ENCODE results near the gene CFAP74. TPM values are rescaled to one million over a fixed set of nuclear protein-coding genes. Genes with fewer than 3 reads are reported as not detected.

CFAP74 gene
- total RNA-seq, 1 donor from 2014 or later: not detected

DNA sequence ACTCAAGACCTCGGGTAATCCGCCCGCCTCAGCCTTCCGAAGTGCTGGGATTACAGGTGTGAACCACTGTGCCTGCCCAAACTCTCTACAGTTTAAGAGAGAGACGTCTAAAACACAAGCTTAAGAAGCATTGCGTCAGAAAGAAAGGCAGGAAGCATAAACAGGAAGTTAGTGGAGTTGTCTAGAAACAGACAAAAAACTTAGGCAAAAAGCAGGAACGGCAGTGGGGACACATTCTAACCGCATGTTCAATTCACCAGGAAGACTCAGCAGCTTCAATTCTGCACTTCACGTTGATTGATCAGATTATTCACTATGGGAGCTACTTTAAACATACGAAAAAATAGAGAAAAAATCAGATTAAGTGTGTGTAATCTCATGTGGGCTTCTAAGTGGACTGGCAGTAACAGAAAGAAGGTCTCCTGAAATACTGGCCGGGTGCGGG is 7.4 kb downstream of the CFAP74 start:
- no peak overlapping the region for H3K4me3 ChIP-seq (ENCODE audit: low read depth, low read length)
- TF ChIP-seq, protein P1, sequence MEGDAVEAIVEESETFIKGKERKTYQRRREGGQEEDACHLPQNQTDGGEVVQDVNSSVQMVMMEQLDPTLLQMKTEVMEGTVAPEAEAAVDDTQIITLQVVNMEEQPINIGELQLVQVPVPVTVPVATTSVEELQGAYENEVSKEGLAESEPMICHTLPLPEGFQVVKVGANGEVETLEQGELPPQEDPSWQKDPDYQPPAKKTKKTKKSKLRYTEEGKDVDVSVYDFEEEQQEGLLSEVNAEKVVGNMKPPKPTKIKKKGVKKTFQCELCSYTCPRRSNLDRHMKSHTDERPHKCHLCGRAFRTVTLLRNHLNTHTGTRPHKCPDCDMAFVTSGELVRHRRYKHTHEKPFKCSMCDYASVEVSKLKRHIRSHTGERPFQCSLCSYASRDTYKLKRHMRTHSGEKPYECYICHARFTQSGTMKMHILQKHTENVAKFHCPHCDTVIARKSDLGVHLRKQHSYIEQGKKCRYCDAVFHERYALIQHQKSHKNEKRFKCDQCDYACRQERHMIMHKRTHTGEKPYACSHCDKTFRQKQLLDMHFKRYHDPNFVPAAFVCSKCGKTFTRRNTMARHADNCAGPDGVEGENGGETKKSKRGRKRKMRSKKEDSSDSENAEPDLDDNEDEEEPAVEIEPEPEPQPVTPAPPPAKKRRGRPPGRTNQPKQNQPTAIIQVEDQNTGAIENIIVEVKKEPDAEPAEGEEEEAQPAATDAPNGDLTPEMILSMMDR (conservative IDR thresholded peaks at IDR 0.05; ENCODE audit: low read depth, low read length): no peak

GRCh38 chr1:1994536-1994935 is 9.1 kb downstream of the CFAP74 start:
- no peak for DNase-seq (ENCODE audit: low read depth)
- TF ChIP-seq, protein P1 (conservative IDR thresholded peaks at IDR 0.05; ENCODE audit: low read depth, low read length): no peak
- no peak overlapping the region for H3K4me3 ChIP-seq (ENCODE audit: low read depth, low read length)

More for the DNA sequence above, 7.4 kb downstream of the CFAP74 start:
- DNase-seq (ENCODE audit: low read depth): no peak

DNA sequence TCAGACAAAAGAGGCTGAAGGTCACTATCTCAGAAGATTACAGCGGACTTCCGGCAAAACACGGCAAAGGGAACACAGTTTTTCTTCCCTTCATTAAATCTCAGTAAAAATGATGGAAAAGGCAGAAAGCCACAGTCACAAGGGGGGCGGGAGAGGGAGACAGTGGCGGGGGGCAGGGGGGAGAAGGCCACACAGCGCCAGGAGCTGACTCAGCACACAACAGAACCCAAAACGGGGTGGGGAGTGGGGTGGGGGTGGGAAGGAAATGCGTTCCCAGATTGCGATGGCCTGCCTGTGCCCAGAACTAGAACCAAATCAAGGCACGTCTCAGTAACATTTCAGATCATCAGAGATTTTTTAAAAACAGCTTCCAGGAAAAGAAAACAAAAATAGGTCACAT is 13.4 kb downstream of the CFAP74 start:
- H3K4me3 ChIP-seq (ENCODE audit: low read depth, low read length): no peak overlapping the region
- TF ChIP-seq, protein P1 (conservative IDR thresholded peaks at IDR 0.05; ENCODE audit: low read depth, low read length): no peak
- DNase-seq (ENCODE audit: low read depth): no peak

DNA sequence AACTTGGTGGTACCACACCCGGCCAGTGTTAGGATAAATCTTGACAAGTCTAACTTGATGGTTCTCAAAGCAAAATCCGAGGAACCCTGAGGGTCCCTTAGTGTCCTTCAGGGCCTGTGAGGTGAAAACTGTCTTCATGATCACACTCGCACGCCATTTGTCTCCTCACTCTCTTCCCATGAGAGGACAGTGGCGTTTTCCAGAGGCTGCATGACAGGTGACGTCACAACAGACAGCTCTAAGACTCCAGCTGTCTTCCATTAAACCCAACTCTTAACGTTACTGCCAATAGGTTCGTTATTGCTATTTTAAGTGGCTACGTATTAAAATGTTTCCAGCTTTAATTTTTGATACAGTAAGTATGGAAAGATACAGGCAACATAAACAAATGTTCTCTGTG is 13.8 kb downstream of the CFAP74 start:
- DNase-seq (ENCODE audit: low read depth): no peak
- TF ChIP-seq, protein P1 (conservative IDR thresholded peaks at IDR 0.05; ENCODE audit: low read depth, low read length): no peak
- H3K4me3 ChIP-seq (ENCODE audit: low read depth, low read length): no peak overlapping the region

GRCh38 chr1:1989102-1989542 is 14.5 kb downstream of the CFAP74 start:
- H3K4me3 ChIP-seq (ENCODE audit: low read depth, low read length): no peak overlapping the region
- no peak for DNase-seq (ENCODE audit: low read depth)
- TF ChIP-seq, protein P1 (conservative IDR thresholded peaks at IDR 0.05; ENCODE audit: low read depth, low read length): no peak

DNA sequence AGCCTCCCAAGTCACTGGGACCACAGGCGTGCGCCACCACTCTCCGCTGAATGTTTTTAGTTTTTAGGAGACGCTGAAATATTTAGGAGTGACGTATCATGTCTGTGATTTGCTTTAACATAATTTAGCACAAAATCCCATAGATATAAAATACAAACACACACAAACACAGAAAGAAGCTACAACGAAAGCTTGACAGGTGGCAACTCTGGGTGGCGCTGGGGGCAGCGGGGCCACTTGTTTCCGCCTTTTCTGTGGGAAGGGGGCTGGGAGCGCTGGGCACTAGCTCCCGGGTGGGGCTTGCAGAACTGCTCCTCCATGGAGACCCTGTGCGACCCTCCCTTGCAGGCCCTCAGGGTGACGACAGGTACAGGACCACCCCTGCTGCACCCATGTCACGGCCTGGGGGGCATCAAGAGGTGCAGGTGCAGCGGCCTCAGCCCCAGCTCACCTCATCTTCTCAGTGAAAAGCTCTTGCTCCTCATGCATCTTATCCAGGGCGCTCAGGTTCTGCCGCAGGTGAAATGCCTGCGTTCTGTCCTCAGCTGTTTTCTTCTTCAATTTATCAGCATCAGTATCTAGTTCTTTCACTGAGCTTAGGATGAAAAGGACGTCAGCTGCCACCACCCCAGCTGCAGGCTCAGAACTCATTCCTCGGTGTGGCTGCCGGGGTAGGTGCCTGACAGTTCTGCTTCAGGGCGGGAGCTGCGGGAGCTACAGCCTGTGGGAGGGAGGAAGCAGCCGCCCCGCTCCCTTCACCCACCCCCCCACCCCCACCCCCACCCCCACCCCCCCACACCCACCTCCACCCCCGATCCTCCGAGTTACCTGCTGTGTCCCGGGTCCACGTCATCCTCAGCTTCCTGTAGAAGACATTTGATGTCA is 15.3 kb downstream of the CFAP74 start:
- DNase-seq (ENCODE audit: low read depth): no peak
- no peak overlapping the region for H3K4me3 ChIP-seq (ENCODE audit: low read depth, low read length)
- TF ChIP-seq, protein P1 (conservative IDR thresholded peaks at IDR 0.05; ENCODE audit: low read depth, low read length): no peak

DNA sequence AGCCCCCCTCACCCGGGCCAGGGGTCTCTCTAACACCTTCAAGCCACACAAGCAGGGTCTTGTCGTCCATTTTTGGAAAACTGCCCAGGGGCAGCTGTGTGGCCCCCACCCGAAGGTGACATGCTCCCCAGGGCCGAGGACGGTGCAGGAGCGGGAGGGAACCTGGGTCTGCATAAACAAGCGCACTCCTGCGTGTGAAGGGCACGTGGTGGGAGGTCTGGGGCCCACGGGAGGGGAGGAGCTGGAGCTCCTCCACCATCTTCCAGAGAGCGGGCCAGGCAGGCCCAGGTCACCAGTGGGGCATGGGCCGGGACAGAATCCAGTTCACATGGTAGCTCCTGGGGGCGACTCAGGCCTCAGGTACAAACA is 16.5 kb downstream of the CFAP74 start:
- DNase-seq (ENCODE audit: low read depth): no peak
- TF ChIP-seq, protein P1 (conservative IDR thresholded peaks at IDR 0.05; ENCODE audit: low read depth, low read length): no peak
- no peak overlapping the region for H3K4me3 ChIP-seq (ENCODE audit: low read depth, low read length)

Measured in epithelial cell of proximal tubule (primary cell).